ENCODE measurements around the gene TMEM156.

The TMEM156 gene

DNA sequence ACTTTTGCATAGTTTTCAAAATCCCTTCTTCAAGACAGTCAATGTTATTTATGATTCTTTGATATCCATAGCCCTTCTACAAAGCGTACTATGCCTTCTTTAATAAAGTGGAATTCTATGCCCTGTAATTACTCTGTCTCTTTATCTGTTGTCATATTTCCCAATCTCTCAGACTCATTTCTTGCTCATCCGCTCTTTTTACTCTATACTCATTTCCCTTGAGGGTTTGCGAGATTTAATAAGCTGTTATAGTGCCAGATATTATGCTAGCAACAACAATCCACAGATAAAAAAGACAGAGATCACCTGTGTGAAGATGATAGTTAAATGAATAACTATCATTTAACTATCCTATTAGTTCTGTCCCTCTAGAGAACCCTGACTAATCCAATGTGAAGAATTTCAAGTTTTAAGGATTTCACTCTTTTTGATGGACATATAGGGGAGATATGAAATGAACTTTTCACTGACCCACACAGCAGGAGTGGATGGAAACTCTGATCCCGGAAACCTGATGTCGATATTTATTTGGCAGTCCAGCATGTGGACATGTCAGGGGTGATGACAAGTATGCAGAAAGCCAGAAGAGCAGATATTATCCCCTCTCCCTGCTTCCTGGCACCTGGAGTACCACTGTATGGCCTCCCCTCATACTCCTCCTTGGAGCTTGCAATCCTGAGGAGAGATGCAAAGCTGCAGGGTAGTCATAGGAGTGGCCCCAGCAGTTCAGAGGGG, 49.7 kb downstream of the TMEM156 start:
- no peak overlapping the region for H3K4me3 ChIP-seq (ENCODE audit: low read depth, low read length)
- DNase-seq (ENCODE audit: low read depth) = no peak
- TF ChIP-seq, protein P1, sequence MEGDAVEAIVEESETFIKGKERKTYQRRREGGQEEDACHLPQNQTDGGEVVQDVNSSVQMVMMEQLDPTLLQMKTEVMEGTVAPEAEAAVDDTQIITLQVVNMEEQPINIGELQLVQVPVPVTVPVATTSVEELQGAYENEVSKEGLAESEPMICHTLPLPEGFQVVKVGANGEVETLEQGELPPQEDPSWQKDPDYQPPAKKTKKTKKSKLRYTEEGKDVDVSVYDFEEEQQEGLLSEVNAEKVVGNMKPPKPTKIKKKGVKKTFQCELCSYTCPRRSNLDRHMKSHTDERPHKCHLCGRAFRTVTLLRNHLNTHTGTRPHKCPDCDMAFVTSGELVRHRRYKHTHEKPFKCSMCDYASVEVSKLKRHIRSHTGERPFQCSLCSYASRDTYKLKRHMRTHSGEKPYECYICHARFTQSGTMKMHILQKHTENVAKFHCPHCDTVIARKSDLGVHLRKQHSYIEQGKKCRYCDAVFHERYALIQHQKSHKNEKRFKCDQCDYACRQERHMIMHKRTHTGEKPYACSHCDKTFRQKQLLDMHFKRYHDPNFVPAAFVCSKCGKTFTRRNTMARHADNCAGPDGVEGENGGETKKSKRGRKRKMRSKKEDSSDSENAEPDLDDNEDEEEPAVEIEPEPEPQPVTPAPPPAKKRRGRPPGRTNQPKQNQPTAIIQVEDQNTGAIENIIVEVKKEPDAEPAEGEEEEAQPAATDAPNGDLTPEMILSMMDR (IDR thresholded peaks at IDR 0.05; ENCODE audit: low read depth, low read length, missing control alignments) = no peak
- in situ Hi-C loops (cut with HindIII; ENCODE audit: low sequenced_read_pairs) = no loop called here

DNA sequence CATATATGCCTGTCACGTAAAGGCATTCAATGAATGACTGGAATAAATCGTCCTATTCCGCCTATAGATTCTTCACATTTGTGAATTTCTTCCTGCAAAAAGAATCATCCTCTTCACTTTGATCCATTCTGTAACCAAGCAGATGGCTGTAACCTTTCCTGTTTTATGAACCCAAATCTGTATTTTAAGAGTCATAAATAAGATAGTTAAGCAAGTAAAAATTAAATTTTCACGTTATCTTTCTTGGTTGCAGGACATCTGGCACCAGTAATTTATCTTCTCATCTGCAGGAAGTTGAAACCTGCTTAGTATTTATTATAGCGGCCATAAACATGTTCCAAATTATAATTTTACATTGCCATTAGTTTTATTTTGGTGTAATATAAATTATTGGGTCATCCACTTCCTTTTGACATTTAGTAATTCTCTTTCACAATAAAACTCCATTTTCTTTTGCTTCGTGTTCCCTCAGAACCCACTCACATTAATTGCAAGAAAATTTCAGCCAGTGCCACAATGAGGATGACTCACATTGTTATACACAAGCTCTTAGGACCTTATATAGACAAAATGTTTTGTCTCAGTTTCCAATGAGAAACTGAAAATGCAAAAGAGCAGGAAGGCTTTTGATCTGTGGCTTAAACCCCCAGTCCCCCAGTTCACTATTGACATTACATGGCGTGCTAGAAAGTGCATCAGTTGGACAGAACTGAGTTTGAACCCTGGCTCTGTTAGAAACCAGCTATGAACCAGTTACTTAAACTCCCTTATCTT, 51.1 kb downstream of the TMEM156 start:
- DNase-seq (ENCODE audit: low read depth) = peak; percentile 16

DNA sequence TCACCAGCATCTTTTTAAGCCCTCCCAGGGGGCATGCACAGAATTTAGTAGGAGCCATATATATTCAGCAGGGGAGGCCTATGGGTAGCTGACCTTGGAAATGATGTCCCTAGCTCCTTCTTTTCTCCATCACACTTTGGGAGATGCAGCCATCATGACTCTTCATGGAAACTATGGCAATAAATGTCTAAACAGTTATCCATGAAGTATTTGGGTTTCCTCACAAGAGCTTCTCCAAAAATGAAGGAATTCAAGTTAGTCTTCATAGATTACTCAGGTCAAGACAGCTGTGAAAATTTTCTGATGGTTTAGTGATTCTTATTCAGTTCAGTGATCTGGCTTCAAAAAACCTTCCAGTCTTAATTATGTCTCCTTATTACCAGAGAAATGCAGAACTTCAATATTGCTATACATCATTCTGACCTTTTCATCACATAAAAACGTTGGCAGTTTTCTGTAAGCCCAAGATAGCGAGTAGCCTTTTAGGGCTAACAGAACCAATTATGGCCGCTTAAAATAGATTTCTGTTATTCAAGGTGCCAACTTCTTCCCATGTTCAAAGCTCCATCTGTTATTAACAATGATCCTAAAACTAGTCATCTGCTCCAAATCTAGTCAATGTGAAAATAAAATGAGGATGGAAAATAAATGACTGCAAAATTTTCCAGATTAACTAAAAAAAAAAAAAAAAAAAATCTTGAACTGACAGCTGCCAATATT, 52.5 kb downstream of the TMEM156 start:
- H3K4me3 ChIP-seq (ENCODE audit: low read depth, low read length) = no peak overlapping the region
- no peak for DNase-seq (ENCODE audit: low read depth)
- in situ Hi-C loops (cut with HindIII; ENCODE audit: low sequenced_read_pairs) = no loop called here
- TF ChIP-seq, protein P1 (IDR thresholded peaks at IDR 0.05; ENCODE audit: low read depth, low read length, missing control alignments) = no peak

More for the DNA sequence above, 51.1 kb downstream of the TMEM156 start:
- no peak overlapping the region for H3K4me3 ChIP-seq (ENCODE audit: low read depth, low read length)
- in situ Hi-C loops (cut with HindIII; ENCODE audit: low sequenced_read_pairs) = no loop called here
- TF ChIP-seq, protein P1 (IDR thresholded peaks at IDR 0.05; ENCODE audit: low read depth, low read length, missing control alignments) = no peak

DNA sequence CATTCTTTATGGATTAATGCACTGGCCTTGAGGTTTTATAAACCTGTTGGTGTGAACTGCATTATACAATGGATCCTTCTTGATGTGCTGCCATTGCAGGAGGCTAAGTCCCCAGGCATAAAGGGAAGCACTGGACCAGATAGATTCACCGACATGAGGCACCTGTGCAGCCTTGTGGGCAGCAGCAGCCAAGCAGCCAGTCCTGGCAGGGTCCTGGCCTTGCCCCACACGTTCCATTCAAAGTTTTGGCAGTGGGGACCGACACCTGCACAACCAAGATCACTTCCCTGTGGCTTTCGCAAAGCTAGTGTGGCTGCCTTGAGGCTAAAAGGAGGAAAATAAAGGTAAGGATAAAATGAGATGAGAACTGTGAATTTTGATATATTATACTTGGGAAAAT, 53.1 kb downstream of the TMEM156 start:
- in situ Hi-C loops (cut with HindIII; ENCODE audit: low sequenced_read_pairs) = no loop called here
- TF ChIP-seq, protein P1 (IDR thresholded peaks at IDR 0.05; ENCODE audit: low read depth, low read length, missing control alignments) = no peak
- no peak overlapping the region for H3K4me3 ChIP-seq (ENCODE audit: low read depth, low read length)
- no peak for DNase-seq (ENCODE audit: low read depth)

DNA sequence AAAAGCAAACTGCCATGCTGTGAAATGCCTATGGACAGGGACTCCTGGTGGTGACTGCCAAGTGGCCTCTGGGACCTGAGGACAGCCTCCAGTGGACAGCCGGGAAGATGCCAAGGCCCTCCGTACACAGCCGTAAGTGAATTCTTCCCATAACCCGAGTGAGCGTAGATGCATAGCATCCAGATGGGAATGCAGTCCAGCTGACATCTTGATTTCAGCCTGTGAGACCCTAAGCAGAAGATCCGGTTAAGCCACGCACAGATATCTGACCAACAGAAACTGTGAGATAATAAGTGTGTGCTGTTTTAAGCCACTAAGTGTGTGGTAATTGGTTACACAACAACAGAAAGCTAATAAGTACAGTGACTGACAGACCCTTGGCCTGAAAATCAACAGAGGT, 55.9 kb downstream of the TMEM156 start:
- no peak overlapping the region for H3K4me3 ChIP-seq (ENCODE audit: low read depth, low read length)
- in situ Hi-C loops (cut with HindIII; ENCODE audit: low sequenced_read_pairs) = no loop called here
- DNase-seq (ENCODE audit: low read depth) = no peak
- TF ChIP-seq, protein P1 (IDR thresholded peaks at IDR 0.05; ENCODE audit: low read depth, low read length, missing control alignments) = no peak

DNA sequence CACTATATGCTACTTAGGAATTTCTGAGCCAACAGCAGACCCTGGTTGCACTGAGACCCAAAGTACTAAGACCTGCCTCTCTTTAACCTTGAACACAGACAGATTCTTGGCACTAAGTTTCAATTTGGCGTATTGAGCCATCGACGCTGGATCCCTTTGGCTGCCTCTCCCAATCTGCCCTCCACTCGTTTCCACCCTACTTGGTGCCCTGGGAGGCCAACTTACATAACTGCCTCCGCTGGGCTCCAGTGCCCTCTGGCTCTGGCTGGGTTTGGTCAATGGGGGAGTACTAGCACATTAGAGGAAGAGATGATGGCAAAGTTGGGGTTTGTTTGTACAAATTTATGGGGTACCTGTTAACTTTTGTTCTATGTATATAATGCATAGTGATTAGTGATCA, 63.5 kb downstream of the TMEM156 start:
- in situ Hi-C loops (cut with HindIII; ENCODE audit: low sequenced_read_pairs) = no loop called here
- DNase-seq (ENCODE audit: low read depth) = no peak
- no peak overlapping the region for H3K4me3 ChIP-seq (ENCODE audit: low read depth, low read length)
- TF ChIP-seq, protein P1 (IDR thresholded peaks at IDR 0.05; ENCODE audit: low read depth, low read length, missing control alignments) = no peak

Measured in astrocyte of the cerebellum (primary cell).